A549 (cell line): ENCODE results near the gene MVB12B.

Experiments
- CEBPB ChIP-seq, 2 experiments: fragments of >200 bp in 1 of 2; sonication (Bioruptor Twin) in 1 of 2; formaldehyde crosslinking in 1 of 2; IDR thresholded peaks; 2 replicates each; pipeline ENCODE4 v1.6.1; 2012 to 2016
- CTCF ChIP-seq: fragments of >200 bp; sonication (Bioruptor Twin); formaldehyde crosslinking; IDR thresholded peaks from 3 replicates; pipeline ENCODE4 v1.5.1; 2016
- EP300 ChIP-seq, 2 experiments: fragments of >200 bp; sonication (Bioruptor Twin); formaldehyde crosslinking; IDR thresholded peaks; 2 replicates in 1 of 2; 3 replicates in 1 of 2; pipeline ENCODE4 v1.6.1; 2016 to 2017
- FOXS1 ChIP-seq: fragments of 250-450 bp; sonication (Bioruptor Pico); IDR thresholded peaks from 2 replicates; pipeline ENCODE4 v1.5.0; 2020; ENCODE audit warnings: mild to moderate bottlenecking, moderate library complexity
- HDAC2 ChIP-seq: fragments of 200-600 bp; sonication (generic); IDR thresholded peaks from 2 replicates; pipeline ENCODE4 v1.6.1; 2016
- HOXA7 ChIP-seq: fragments of 250-450 bp; sonication (Bioruptor Pico); IDR thresholded peaks from 2 replicates; pipeline ENCODE4 v1.5.0; 2020; ENCODE audit warnings: mild to moderate bottlenecking, moderate library complexity
- HOXB13 ChIP-seq: fragments of 250-450 bp; sonication (Bioruptor Pico); IDR thresholded peaks from 2 replicates; pipeline ENCODE4 v1.5.0; 2020; ENCODE audit warnings: low read depth, mild to moderate bottlenecking, moderate library complexity
- MYC ChIP-seq: IDR thresholded peaks from 2 replicates; pipeline ENCODE4 v1.6.1; 2012; ENCODE audit warnings: mild to moderate bottlenecking, inconsistent platforms, low read length, improper control_type of control experiment, borderline replicate concordance
- POLR2A ChIP-seq: IDR thresholded peaks from 2 replicates; pipeline ENCODE4 v1.6.1; 2012; ENCODE audit warnings: mild to moderate bottlenecking, low read length
- RFX5 ChIP-seq: fragments of 450-650 bp; IDR thresholded peaks from 2 replicates; pipeline ENCODE4 v1.7.1; 2014; ENCODE audit warnings: antibody characterized with exemption, mild to moderate bottlenecking, moderate library complexity
- TF ChIP-seq, protein P1 (sequence below): fragments of 200-600 bp; sonication (generic); IDR thresholded peaks from 2 replicates; pipeline ENCODE4 v1.6.1; 2016; ENCODE audit warnings: antibody characterized with exemption, mild to moderate bottlenecking, moderate library complexity

GRCh38 chr9:126499005-126499910, 172.6 kb downstream of the MVB12B start:
- TF ChIP-seq CTCF, result peak; percentile 97
- TF ChIP-seq, protein P1, sequence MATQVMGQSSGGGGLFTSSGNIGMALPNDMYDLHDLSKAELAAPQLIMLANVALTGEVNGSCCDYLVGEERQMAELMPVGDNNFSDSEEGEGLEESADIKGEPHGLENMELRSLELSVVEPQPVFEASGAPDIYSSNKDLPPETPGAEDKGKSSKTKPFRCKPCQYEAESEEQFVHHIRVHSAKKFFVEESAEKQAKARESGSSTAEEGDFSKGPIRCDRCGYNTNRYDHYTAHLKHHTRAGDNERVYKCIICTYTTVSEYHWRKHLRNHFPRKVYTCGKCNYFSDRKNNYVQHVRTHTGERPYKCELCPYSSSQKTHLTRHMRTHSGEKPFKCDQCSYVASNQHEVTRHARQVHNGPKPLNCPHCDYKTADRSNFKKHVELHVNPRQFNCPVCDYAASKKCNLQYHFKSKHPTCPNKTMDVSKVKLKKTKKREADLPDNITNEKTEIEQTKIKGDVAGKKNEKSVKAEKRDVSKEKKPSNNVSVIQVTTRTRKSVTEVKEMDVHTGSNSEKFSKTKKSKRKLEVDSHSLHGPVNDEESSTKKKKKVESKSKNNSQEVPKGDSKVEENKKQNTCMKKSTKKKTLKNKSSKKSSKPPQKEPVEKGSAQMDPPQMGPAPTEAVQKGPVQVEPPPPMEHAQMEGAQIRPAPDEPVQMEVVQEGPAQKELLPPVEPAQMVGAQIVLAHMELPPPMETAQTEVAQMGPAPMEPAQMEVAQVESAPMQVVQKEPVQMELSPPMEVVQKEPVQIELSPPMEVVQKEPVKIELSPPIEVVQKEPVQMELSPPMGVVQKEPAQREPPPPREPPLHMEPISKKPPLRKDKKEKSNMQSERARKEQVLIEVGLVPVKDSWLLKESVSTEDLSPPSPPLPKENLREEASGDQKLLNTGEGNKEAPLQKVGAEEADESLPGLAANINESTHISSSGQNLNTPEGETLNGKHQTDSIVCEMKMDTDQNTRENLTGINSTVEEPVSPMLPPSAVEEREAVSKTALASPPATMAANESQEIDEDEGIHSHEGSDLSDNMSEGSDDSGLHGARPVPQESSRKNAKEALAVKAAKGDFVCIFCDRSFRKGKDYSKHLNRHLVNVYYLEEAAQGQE, result no peak
- TF ChIP-seq MYC, result no peak
- TF ChIP-seq HOXB13 (CRISPR knock-in tag), result no peak
- no peak for TF ChIP-seq HOXA7 (CRISPR knock-in tag)
- TF ChIP-seq FOXS1, result no peak
- TF ChIP-seq EP300 (IDR thresholded peaks at IDR 0.05), result no peak
- TF ChIP-seq HDAC2, result no peak
- TF ChIP-seq POLR2A, result no peak
- no peak for TF ChIP-seq CEBPB (IDR thresholded peaks at IDR 0.05)
- no peak for TF ChIP-seq RFX5
